ENCODE results near the gene OLA1. TPM values are rescaled to one million over a fixed set of nuclear protein-coding genes. Genes with fewer than 3 reads are reported as not detected.

The OLA1 gene
- total RNA-seq, 1 donor from 2014 or later: 85.6 TPM

- no peak for DNase-seq
Measured at GRCh38 chr2:174224125-174224524, 24.2 kb downstream of the OLA1 start.

DNA sequence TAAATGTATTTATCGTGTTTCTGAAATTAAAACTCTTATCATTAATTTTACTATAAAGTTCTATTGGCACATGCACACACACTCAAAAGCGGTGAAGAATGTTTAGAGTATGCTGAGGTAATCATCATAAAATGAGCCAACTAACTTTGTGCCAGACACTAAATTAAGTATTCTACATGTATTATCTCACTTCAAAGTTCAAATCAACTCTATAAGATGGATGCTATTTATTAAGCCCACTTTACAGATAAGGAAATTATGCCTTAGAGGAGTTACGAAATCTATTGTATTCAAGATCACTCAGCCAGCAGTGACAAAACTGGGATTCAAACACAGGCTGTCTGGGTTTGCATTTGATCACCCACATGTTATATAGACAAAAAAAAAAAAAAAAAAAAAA, 24.9 kb downstream of the OLA1 start:
- no peak for DNase-seq

GRCh38 chr2:174222154-174222553, 26.2 kb downstream of the OLA1 start:
- no peak for DNase-seq

DNA sequence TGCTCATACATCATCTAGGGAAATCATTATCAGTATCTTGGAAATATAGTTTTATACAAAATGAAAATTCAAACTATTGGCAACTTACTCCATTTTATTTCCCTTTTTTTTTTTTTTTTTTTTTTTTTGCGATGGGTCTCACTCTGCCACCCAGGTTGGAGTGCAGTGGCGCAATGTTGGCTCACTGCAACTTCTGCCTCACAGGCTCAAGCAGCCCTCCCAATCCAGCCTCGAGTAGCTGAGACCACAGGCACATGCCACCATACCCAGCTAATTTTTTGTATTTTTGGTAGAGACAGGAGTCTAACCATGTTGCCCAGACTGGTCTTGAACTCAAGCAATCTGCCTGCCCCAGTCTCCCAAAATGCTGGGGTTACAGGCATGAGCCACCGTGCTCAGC, 29.0 kb downstream of the OLA1 start:
- no peak for DNase-seq

DNA sequence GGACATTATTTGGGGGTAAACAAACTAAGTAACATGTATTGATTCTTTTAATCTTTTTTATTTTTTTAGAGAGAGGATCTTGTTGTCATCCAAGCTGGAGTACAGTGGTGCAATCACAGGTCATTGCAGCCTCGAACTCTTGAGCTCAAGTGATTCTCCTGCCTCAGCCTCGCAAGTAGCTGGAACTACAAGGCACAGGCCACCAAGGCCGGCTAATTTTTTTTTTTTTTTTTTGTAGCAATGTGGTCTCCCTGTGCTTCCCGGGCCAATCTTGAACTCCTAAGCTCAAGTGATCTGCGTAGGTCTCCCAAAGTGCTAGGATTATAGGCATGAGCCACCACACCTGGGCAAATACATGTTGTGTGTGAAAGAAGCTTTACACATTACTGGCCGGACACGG, 29.6 kb downstream of the OLA1 start:
- no peak for DNase-seq

DNA sequence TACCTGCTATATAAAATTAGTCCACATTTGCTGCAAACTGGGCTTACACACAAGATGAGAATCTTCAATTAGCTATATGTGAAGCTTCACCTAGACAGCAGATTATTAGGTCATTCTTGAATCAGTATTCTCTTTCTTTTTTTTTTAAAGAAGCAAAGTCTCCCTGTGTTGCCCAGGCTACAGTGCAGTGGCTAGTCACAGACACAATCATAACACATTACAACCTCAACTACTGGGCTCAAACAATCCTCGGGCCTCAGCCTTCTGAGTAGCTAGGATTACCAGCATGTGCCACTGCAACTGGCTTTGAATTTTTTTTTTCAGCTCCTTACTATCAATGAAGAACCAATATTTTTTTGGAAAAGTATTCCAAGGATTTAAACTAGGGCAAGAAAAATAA, 30.5 kb downstream of the OLA1 start:
- DNase-seq: no peak

DNA sequence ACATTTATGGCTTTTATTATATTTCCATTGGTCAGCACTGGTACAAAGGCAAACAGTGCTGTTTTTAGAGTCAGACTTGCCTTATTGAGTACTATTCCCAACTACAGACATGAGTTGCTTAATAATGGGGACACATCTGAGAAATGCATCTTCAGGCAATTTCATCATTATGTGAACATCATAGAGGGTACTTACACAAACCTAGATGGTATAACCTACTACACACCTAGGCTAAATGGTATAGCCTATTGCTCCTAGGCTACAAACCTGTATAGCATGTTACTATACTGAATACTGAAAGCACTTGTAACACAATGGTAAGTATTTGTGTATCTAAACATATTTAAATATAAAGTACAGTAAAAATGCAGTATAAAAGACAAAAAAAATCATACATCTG, 36.4 kb downstream of the OLA1 start:
- DNase-seq: no peak

- DNase-seq: peak; percentile 1
Measured at GRCh38 chr2:174210862-174211261, 37.5 kb downstream of the OLA1 start.

DNA sequence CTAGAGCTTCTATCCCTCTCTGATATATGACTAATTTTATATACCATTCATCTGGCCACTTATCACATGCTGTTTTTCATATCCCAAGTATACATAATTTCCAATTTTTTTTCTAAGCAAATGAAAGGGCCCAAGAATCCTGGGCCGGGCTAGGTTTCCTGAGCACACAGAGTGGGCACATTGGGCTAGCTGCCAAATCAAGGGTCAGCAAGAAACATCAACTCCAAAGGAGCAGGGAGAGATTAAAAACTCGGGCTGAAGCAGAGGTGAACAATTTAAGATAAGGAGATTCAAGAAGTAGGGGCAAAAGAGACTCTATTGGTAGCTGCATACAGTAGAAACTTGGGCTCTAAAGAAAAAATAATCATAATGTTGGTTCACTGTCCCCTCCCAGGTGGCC, 39.0 kb downstream of the OLA1 start:
- no peak for DNase-seq

DNA sequence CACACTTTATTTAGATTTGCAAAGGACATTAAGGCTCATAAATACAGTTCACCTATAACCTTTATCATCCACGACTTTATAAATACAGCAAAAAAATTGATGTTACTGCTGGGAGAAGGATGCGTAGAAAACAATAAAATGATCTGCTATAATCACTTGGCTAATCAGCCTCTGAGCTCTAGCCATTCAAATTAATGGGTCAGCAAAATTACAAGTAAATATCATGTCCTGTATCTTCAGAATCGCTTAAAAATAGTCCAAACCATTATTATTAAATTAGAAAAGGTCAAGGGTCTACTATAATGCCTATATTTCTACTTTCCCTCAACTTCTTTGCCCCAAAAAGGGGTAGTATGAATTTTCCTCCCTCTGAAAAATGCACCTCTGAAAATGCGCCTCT, 40.3 kb downstream of the OLA1 start:
- DNase-seq: no peak

GRCh38 chr2:174205562-174205961, 42.8 kb downstream of the OLA1 start:
- DNase-seq: no peak

- DNase-seq: no peak
Measured at GRCh38 chr2:174202188-174202587, 46.1 kb downstream of the OLA1 start.

DNA sequence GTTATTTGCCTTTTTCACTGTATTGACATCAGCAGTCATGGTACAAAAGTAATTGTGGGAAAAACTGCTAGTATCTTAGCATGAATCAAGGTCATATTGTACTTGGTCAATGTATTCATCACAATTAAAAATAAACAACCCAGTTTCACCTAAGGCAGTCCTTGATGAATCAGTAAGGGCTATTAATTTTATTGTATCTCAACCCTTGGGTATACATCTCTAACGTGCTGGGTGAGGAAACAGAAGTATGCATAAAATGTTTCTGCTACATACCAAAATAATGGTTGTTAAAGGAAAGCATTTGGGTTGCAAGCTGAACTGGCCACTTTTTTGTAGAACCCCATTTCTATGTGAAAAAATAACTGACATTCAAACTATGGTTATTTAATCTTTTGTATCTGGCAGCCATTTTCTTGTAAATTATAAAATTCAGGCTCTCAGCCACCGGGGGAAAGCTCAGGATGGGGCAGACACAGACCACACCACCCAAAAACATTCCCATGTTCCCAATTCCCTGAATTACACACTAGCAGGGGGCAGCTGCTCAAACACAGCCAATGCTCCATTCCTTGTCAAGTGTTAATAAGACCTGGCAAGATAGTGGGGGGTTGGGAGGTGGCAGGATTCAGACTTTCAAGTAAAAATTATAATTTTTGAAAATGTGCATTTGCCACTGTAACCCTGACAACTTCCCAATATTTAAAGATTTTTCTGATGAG, 49.3 kb downstream of the OLA1 start:
- no peak for DNase-seq

- no peak for DNase-seq
Measured at GRCh38 chr2:174195253-174195652, 53.1 kb downstream of the OLA1 start.

GRCh38 chr2:174193737-174194136, 54.6 kb downstream of the OLA1 start:
- no peak for DNase-seq

GRCh38 chr2:174192664-174193063, 55.7 kb downstream of the OLA1 start:
- no peak for DNase-seq

DNA sequence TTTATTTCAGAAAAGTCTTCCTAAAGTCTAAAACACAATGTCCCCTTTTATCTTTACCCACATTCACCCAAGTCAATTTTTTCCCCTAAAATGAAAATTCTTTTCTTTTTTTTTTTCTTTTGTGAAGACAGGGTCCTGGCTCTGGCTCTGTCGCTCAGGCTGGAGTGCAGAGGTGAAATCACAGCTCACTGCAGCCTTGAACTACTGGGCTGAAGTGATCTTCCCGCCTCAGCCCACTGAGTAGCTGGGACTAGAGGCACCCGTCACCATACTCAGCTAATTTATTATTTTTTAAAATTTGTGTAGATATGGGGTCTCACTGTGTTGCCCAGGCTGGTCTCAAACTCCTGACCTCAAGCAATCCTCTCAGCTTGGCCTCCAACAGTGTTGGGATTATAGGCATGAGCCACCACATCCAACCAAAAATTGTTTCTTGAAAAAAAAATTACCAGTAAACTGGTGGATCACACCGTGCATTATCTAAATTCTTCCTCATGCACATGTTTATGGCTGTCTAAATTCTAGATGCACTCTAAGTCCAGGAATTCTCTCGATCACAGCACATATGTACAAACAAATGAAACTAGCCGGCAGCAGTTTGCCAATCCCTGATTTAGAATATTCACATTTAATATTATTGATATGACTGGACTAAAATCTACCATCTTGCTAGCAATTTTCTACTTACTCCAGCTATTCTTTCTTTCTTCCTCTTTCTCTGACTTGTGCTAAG, 56.8 kb downstream of the OLA1 start:
- no peak for DNase-seq

DNA sequence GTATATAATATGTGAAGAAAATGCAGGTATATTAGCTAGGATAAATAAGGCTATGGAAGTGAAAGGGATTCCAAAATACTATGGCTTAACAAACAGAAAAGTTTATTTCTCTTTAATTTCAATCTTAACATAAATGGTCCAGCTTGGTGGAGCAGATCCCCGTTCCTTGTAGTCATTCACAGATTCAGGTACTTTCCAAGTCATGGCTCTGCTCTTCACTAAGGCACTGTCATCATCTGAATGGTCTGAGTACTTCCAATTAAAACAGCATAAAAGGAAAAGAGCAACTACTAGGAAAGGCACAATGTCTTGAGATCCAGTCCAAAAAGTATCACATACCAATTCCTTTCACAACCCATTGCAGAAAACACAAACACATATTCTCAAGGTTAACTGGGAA, 63.4 kb downstream of the OLA1 start:
- DNase-seq: no peak

GRCh38 chr2:174184504-174184903, 63.8 kb downstream of the OLA1 start:
- DNase-seq: no peak

DNA sequence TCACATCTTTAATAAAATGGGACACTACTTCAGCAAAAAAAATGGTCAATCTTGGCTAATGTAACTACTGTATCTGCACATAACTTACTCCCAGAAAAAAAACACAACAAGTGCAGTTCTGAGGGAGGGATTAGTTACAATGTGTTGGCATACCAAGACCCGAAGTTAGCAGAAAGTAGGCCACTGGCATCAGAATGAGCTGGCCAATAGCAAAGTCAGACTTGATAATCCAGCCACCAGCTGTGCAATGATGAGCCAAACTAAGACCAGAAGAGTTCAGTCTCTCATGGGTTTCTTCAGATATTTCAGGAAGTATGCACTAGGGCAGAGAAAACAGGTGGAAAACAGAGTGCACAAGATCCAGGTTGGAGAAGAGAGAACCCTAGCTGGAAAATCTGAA, 65.3 kb downstream of the OLA1 start:
- no peak for DNase-seq

- DNase-seq: no peak
Measured at GRCh38 chr2:174181368-174181767, 67.0 kb downstream of the OLA1 start.

- no peak for DNase-seq
Measured at GRCh38 chr2:174180726-174181236, 67.6 kb downstream of the OLA1 start.

DNA sequence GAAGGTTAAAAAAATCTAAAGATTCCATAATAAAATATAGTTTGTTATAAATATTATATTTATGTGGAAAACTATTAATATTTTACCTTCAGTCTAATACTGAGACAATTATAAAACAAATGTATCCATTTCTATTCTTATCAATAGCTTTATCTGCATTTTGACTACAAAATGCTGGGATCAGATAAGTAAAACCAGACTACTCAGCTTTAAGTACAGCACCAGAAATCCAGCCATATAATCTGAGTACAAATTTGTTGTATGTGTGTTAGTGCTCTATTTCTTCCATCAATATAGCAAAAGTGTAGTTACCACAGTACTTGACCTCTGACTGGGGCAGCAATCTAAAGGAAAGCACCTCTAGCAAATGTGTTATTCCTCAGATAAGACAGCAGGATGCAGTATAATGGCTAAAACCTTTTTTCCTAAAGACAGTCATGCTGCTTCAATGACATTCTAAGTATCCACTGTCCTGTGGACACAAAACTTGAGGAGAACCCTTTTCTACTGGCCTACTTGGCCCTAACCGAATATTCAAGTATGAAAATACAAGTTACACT, 68.1 kb downstream of the OLA1 start:
- DNase-seq: peak; percentile 30

- no peak for DNase-seq
Measured at GRCh38 chr2:174177316-174177890, 70.9 kb downstream of the OLA1 start.

All from dermis blood vessel endothelial cell (primary cell).